Parathyroid adenoma (tissue), 2 donors: ENCODE results near the gene TBC1D7.

Experiments used
- H2AFZ ChIP-seq: fragments of 300-600 bp; sonication (generic); one replicate; pipeline ENCODE4 v1.7.0; 2017; ENCODE audit warnings: antibody characterized with exemption, mild to moderate bottlenecking
- H3K27ac ChIP-seq: fragments of 300-600 bp; sonication (generic); one replicate; pipeline ENCODE4 v1.7.0; 2017
- H3K27me3 ChIP-seq: fragments of 300-600 bp; sonication (generic); one replicate; pipeline ENCODE4 v1.7.0; 2017; ENCODE audit warnings: low read length; ENCODE audit not compliant: control insufficient read depth, insufficient read depth
- H3K36me3 ChIP-seq: fragments of 300-600 bp; sonication (generic); one replicate; pipeline ENCODE4 v1.7.0; 2017; ENCODE audit warnings: low read length; ENCODE audit not compliant: control insufficient read depth, insufficient read depth
- H3K4me1 ChIP-seq: fragments of 300-600 bp; sonication (generic); one replicate; pipeline ENCODE4 v1.7.0; 2017; ENCODE audit warnings: control low read depth
- H3K4me2 ChIP-seq: fragments of 300-600 bp; sonication (generic); one replicate; pipeline ENCODE4 v1.7.0; 2017; ENCODE audit warnings: low read length
- H3K4me3 ChIP-seq: fragments of 300-600 bp; sonication (generic); one replicate; pipeline ENCODE4 v1.7.0; 2017; ENCODE audit warnings: low read depth, low read length
- H3K79me2 ChIP-seq: fragments of 300-600 bp; sonication (generic); one replicate; pipeline ENCODE4 v1.7.0; 2017; ENCODE audit warnings: control low read depth
- H3K9ac ChIP-seq: fragments of 300-600 bp; sonication (generic); one replicate; pipeline ENCODE4 v1.7.0; 2017; ENCODE audit warnings: mild to moderate bottlenecking
- H3K9me3 ChIP-seq: fragments of 300-600 bp; sonication (generic); one replicate; pipeline ENCODE4 v1.7.0; 2017; ENCODE audit warnings: low read length; ENCODE audit not compliant: control insufficient read depth
- TF ChIP-seq, protein P1 (sequence below): fragments of 300-600 bp; sonication (generic); IDR thresholded peaks from one replicate; pipeline ENCODE4 v1.7.0; 2017; ENCODE audit warnings: antibody characterized with exemption, mild to moderate bottlenecking
- donor health status: primary hyperparathyroidism.

The TBC1D7 gene

DNA sequence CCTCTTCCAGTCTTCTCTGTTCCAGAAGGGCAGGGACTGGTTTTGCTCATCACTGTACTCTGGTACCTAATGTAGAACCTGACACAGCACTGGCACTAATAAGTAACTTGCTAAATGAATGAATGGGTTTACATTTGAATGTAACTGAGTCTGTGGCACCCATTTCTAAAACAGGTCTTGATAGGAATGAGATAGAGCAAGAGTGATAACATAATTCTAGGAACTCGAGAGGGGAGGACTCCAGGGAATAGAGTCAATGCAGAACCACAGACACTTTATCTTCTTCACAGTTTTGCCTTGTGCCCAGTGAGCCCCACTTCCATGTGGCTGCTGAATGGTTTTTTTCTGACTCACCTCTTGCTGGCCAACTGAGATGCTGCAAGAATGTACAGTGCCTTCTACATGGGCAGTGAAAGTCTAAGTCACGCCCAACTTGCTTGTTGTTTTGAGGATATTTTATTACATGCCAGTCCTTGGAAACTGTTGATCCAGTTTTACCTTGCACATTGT, 61.1 kb downstream of the TBC1D7 start:
- TF ChIP-seq, protein P1, sequence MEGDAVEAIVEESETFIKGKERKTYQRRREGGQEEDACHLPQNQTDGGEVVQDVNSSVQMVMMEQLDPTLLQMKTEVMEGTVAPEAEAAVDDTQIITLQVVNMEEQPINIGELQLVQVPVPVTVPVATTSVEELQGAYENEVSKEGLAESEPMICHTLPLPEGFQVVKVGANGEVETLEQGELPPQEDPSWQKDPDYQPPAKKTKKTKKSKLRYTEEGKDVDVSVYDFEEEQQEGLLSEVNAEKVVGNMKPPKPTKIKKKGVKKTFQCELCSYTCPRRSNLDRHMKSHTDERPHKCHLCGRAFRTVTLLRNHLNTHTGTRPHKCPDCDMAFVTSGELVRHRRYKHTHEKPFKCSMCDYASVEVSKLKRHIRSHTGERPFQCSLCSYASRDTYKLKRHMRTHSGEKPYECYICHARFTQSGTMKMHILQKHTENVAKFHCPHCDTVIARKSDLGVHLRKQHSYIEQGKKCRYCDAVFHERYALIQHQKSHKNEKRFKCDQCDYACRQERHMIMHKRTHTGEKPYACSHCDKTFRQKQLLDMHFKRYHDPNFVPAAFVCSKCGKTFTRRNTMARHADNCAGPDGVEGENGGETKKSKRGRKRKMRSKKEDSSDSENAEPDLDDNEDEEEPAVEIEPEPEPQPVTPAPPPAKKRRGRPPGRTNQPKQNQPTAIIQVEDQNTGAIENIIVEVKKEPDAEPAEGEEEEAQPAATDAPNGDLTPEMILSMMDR = no peak
- Histone ChIP-seq H3K4me3 (no peak overlapping the region), H3K9me3 (no peaks in the 10 kb centered on the region), H3K9ac (no peak overlapping the region), H3K36me3 (no peaks in the 10 kb centered on the region), H3K27ac (no peak overlapping the region), H3K4me2 (no peak overlapping the region), H3K4me1 (no peaks in the 10 kb centered on the region), H2AFZ (no peak overlapping the region), H3K79me2 (no peaks in the 10 kb centered on the region), H3K27me3 (no peaks in the 10 kb centered on the region)

DNA sequence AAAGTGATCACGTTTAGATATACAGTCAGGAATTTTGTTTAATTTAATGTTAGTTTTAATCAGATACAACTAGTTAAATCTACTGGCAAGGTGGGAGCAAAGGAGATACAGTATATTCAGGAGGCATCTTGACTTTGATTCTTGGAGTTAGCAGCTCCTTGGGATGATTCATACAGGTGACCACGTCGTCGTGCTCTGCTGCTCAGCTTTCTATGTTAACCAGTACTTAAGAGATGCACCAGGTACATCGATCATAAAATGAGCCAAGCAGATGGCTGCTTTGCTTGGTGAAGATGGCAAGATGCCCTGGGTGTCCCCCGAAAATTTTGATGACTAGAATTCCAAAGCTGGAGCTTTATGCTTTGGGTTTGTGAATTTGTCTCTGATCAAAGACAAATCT, 64.7 kb downstream of the TBC1D7 start:
- Histone ChIP-seq H3K4me2 (no peak overlapping the region), H2AFZ (no peak overlapping the region), H3K4me1 (peaks cover 10% of the 10 kb centered on the region), H3K27me3 (no peaks in the 10 kb centered on the region), H3K4me3 (no peak overlapping the region), H3K9me3 (no peaks in the 10 kb centered on the region), H3K27ac (no peak overlapping the region), H3K79me2 (no peaks in the 10 kb centered on the region), H3K9ac (no peak overlapping the region), H3K36me3 (no peaks in the 10 kb centered on the region)
- TF ChIP-seq, protein P1 = no peak

DNA sequence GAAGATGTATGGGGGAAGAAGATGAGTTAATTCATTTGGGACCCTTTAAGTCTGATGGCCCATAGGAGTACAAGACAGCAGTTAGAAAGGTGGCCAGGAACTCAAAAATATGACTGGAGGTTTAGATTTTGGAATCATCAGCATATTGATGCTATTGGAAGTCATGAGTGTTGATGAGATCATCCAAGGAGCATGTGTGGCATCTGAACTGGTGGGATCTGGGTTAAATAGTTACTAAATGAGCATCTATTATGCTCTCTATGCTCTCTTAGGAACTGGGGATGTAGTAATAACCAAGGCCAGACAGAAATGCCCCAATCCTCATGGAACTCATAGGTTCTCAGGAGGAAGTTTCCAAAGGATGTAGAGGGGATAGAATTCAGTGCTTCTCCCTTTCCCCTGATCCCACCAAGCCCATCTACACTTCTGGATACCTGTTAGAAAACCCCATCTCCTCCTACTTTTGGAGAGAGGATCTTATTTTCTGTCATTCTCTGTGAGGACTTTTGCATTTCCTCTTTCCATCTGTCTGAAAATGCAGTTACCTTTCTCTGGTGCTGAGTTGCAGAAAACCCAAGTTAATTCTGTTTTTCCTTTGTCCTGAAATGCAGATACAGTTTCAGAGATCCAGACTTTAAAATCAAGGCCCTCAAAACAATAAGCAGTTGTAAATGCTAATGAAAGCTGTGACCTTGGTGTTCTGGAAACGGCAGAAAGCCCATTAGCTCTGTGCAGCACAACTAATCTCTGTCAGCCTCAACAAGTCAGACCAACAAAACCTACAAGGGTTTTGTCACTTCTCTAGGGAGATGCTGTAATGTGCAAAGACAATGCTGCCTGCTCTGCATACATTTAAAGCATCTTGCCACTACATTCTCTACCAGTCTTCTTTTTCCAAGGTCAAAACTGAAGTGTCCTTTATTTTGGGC, 65.8 kb downstream of the TBC1D7 start:
- Histone ChIP-seq H3K36me3 (no peaks in the 10 kb centered on the region), H3K27ac (no peak overlapping the region), H2AFZ (no peak overlapping the region), H3K9me3 (no peaks in the 10 kb centered on the region), H3K9ac (no peak overlapping the region), H3K4me2 (no peak overlapping the region), H3K4me3 (no peak overlapping the region), H3K79me2 (no peaks in the 10 kb centered on the region), H3K4me1 (peaks cover 10% of the 10 kb centered on the region), H3K27me3 (no peaks in the 10 kb centered on the region)
- TF ChIP-seq, protein P1 = no peak

DNA sequence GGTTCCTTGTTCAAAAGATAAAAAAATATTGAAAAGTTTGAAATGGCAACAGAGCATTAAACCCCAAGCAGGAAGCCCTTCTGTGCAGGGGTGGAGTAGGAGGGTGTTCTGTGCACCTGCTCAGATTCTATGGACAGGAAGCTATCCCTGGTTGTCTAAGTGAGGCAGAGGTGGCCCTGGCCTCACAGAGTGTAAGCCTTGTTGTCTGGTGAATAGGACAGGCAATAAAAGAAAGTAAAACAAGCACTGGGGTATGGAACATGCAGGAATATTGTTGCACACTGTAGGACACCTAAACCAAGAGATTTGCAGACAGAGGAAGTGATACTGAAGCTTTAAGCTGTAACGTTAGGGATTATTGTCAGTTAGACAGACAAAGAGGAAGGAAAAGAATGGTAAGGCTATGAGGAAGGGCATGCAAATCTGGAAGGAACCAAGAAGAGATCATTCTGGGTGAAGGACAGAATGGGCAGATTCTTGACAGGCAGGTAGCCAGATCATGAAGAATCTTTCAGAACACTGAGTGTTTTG, 66.8 kb downstream of the TBC1D7 start:
- Histone ChIP-seq H3K9me3 (no peaks in the 10 kb centered on the region), H3K27me3 (no peaks in the 10 kb centered on the region), H3K79me2 (no peaks in the 10 kb centered on the region), H3K27ac (no peak overlapping the region), H2AFZ (no peak overlapping the region), H3K4me1 (peaks cover 10% of the 10 kb centered on the region), H3K9ac (no peak overlapping the region), H3K4me2 (no peak overlapping the region), H3K36me3 (no peaks in the 10 kb centered on the region), H3K4me3 (no peak overlapping the region)
- TF ChIP-seq, protein P1 = no peak
